GM12874 (cell line): Measurements from ENCODE around the gene PCDHGB5.

Experiments used
- CTCF ChIP-seq: IDR thresholded peaks from 2 replicates; pipeline ENCODE4 v1.5.1; 2011; ENCODE audit warnings: low read depth, mild to moderate bottlenecking, control low read depth, low read length, moderate library complexity; ENCODE audit not compliant: insufficient read depth

The PCDHGB5 gene

DNA sequence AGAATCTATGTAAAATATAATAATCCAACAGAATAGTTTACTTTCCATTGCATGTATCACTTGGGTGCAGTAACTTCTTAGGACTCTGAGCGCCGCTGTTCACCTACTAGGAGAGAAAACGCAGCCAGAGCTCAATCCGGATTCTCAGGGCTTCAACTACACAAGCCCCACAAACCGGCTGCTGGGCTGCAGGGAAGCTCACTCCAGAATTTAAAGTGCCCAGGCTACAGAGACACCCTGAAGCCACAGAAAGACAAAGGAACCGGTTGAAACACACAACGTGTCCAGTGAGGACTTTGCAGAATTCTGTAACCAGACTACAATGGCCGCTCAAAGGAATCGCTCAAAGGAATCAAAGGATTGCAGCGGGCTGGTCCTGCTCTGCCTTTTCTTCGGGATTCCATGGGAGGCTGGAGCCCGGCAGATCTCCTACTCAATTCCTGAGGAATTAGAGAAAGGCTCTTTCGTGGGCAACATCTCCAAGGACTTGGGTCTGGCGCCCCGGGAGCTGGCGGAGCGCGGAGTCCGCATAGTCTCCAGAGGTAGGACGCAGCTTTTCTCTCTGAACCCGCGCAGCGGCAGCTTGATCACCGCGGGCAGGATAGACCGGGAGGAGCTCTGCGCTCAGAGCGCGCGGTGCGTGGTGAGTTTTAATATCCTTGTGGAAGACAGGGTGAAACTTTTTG, 15.2 kb downstream of the PCDHGB5 start, which contains the start of gene PCDHGA10:
Gene PCDHGA10 (plus strand): TSS at position 134 of the 686 bp plus-strand sequence. CDS start 189 bp downstream, at position 323.
- TF ChIP-seq CTCF: peak; percentile 70

DNA sequence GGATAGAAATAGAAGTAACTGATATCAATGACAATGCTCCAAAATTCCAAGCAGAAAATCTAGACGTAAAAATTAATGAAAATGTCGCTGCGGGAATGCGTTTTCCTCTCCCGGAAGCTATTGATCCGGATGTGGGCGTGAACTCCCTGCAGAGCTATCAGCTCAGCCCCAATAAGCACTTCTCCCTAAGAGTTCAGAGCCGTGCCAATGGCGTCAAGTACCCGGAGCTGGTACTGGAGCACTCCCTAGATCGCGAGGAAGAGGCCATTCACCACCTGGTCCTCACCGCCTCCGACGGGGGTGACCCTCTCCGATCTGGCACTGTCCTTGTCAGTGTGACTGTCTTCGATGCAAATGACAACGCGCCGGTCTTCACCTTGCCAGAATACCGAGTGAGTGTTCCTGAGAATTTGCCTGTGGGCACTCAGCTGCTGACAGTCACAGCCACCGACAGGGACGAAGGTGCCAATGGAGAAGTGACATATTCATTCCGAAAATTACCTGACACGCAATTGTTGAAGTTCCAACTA, 15.9 kb downstream of the PCDHGB5 start:
- TF ChIP-seq CTCF: no peak

- peak; percentile 89 for TF ChIP-seq CTCF
Measured at GRCh38 chr5:141417494-141418172, 19.9 kb downstream of the PCDHGB5 start, which contains the start of gene PCDHGB7. Gene PCDHGB7, plus strand, starts transcription at chr5:141417677. Its CDS starts 183 bp downstream, at chr5:141417860.

DNA sequence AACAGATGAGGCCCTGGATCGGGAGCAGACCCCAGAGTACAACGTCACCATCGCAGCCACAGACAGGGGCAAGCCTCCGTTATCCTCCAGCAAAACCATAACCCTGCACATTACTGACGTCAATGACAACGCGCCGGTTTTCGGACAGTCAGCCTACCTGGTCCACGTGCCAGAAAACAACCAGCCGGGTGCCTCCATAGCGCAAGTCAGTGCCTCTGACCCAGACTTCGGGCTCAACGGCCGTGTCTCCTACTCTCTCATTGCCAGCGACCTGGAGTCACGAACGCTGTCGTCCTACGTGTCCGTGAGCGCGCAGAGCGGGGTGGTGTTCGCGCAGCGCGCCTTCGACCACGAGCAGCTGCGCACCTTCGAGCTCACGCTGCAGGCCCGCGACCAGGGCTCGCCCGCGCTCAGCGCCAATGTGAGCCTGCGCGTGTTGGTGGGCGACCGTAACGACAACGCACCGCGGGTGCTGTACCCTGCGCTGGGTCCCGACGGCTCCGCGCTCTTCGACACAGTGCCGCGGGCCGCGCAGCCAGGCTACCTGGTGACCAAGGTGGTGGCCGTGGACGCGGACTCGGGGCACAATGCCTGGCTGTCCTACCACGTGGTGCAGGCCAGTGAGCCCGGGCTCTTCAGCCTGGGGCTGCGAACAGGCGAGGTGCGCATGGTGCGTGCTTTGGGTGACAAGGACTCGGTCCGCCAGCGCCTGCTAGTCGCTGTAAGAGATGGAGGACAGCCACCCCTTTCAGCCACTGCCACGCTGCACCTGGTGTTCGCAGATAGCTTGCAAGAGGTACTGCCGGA, 21.5 kb downstream of the PCDHGB5 start:
- no peak for TF ChIP-seq CTCF

GRCh38 chr5:141420855-141421488, 23.2 kb downstream of the PCDHGB5 start, which contains the start of gene PCDHGA11:
Gene PCDHGA11, plus strand, starts transcription at chr5:141421051. Its CDS starts 177 bp downstream, at chr5:141421228.
- peak; percentile 75 for TF ChIP-seq CTCF

DNA sequence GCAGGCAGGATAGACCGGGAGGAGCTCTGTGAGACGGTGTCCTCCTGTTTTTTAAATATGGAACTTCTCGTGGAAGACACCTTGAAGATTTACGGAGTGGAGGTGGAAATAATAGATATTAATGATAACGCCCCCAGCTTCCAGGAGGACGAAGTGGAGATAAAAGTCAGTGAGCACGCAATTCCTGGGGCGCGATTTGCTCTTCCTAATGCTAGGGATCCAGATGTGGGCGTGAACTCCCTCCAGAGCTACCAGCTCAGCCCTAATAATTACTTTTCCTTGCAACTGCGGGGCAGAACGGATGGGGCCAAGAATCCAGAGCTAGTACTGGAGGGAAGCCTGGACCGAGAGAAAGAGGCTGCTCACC, 23.7 kb downstream of the PCDHGB5 start:
- TF ChIP-seq CTCF: no peak
